Measurements from ENCODE around the gene RAB5IF.
A peak's percentile ranks its signal among the peaks of the same experiment; 100 is the strongest.
"Not testable (repeated sequence)": the region's sequence is repeated elsewhere in the genome, so short reads cannot be mapped to it uniquely, and the experiment has no call there.

Gene RAB5IF

DNA sequence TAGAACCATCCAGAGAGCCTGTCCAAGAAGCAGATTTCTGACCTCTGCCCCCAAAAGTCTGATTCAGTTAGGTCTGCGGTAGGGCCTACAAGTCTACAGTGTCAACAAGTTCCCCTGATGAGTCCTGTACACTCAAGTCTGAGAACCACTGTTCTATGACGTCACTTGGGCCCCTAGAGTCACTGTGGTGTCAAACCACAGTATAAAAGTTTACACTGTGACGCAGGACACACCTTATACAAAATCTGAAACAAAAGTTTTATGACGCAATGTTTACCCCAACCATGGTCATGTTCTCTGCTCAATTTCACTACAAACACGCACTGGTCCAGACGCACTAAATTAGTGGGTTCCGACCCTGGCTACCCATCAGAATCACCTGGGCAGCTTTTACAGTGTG is 22.5 kb downstream of the RAB5IF start:
- DNase-seq (ENCODE audit: extremely low read depth in 1 of 2, low read depth in 1 of 2) = no peak

GRCh38 chr20:36629719-36630681 is 24.4 kb downstream of the RAB5IF start:
- DNase-seq (ENCODE audit: extremely low read depth in 1 of 2, low read depth in 1 of 2) = peak in 1 of 2 donors; percentile 28

DNA sequence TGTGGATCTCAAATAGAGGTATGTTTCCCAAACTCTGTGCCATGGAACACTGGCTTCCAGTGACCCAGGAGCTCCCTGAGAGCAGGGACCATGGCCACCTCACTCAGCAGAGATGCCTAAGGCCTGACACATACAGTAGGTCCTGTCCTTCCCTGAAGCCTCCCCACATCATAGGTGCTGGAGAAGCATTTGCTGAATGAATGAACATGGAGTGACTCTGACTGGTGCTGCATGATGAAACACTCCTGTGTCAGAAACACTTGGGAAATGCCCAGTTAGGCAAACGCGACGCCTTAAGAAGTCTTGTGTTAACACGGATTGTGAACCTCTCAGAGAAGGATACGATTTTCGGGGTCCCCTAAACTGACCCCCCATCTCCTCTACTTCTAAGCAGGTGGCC is 26.1 kb downstream of the RAB5IF start:
- DNase-seq (ENCODE audit: extremely low read depth in 1 of 2, low read depth in 1 of 2) = no peak

DNA sequence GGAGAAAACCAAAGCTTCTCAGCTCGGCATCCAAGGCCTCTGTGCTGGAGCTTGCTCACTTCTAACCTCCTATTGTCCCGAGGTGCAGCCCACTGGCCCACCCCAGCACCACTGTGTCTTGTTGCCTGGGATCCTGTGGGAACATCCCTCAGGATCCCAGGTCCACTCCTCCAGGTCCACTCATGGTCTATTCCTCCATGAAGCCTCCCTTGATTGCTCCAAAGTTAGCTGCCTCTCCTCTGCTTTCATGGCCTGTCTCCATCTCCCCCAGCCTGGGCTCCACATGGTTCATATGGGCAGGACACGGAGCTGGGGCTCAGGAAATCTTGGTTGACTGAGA is 26.5 kb downstream of the RAB5IF start:
- no peak for DNase-seq (ENCODE audit: extremely low read depth in 1 of 2, low read depth in 1 of 2)

DNA sequence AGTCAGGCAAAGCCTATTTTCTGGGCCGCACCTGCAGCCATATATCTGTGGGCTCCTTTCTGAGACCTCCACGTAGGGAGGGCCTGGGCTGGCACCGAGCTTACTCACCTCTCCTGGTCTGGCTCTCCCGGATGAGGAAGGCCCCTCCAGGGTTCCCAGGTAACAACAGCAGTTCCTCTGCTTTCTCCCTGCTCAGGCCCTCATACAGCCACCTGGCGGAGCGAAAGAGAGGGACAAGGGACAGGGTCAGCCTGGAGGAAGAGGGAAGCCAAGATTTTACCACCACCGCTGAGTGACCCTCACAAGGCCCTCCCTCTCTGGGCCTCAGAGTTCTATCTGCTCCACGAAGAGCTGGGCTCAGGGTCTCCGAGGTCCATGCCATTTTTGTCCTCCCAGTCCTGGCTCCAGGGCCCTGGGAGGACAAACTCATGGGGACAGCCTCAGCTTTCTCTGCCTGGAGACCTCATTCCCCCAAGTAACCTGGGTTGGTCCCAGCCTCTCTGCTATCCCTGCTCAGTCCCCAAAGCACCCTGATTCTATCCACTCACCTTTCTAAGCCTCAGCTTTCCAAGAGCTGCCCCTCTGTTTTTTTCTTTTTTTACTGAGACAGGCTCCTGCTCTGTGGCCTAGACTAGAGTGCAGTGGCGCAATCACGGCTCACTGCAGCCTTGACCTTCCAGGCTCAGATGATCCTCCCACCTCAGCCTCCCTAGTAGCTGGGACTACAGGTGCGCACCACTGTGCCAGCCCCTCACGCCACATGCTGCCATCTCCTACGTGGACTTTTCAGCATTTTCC is 27.1 kb downstream of the RAB5IF start:
- no peak for DNase-seq (ENCODE audit: extremely low read depth in 1 of 2, low read depth in 1 of 2)

- no peak for DNase-seq (ENCODE audit: extremely low read depth in 1 of 2, low read depth in 1 of 2)
These were observed 27.8 kb downstream of the RAB5IF start for GRCh38 chr20:36633285-36633772.

DNA sequence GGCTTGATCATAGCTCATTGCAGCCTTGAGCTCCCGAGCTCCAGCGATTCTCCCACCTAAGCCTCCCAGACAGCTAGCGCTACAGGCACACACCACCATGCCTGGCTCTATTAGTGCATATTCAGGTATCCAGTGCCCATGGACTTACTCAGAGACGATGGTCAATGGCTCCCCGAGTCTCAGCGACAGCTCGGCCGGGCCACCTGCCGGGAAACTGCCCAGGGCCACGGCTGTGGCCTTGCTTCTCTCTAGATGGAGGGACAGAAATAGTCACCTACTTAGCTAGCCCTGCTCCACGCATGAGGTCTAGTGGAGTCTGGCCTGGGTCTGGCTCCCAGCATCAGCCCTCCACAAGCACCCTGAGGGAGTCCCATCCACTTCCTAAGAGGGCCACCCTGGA is 28.8 kb downstream of the RAB5IF start:
- no peak for DNase-seq (ENCODE audit: extremely low read depth in 1 of 2, low read depth in 1 of 2)

DNA sequence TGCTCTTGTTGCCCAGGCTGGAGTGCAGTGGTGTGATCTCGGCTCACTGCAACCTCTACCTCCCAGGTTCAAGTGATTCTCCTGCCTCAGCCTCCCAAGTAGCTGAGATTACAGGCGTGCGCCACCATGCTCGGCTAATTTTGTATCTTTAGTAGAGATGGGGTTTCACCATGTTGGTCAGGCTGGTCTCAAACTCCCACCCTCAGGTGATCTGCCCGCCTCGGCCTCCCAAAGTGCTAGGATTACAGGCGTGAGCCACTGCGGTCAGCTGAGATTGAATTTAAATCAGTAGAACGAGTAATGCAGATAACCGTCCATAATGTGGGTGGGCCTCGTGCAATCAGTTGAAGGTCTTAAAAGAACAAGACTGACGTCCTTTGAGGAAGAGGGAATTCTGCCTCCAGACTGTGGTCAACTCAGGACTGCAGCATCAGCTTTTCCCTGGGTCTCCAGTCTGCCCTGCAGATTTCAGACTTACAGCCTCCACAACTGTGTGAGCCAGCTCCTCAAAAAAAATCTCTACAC is 33.4 kb downstream of the RAB5IF start:
- DNase-seq (ENCODE audit: extremely low read depth in 1 of 2, low read depth in 1 of 2) = not testable (repeated sequence)

DNA sequence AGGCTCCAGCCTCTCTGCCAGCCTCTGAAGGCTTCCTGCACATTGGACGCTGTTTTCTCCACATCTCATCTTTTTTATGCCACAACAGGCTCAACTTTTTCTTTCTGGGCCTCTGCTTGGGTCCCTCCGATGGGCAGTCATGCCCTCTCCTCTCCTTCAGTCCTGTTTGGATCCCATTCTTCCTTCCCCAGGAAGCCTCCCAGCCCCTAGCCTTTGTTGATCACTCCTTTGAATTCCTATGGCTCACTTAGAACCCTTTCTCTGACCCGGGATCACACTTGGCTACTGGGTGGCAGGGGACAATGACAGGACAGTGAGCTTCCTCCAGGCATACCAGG is 35.9 kb downstream of the RAB5IF start:
- no peak for DNase-seq (ENCODE audit: extremely low read depth in 1 of 2, low read depth in 1 of 2)

DNA sequence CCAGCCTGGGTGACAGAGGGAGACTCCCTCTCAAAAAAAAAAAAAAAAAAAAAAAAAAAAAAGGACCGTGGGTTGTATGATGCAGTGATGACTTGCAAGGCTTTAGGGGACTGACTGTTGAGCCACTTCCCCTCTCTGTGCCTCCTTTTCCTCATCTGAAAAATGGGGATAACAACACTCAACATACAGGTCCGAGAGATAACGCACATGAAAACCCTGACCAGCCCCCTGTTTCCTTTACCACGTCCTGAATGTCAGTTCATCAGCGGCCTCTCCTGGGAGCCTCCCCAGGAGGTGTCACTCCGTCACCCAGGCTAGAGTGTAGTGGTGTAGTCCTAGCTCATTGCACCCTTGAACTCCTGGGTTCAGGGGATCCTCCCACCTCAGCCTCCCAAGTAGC is 36.6 kb downstream of the RAB5IF start:
- DNase-seq (ENCODE audit: extremely low read depth in 1 of 2, low read depth in 1 of 2) = no peak

DNA sequence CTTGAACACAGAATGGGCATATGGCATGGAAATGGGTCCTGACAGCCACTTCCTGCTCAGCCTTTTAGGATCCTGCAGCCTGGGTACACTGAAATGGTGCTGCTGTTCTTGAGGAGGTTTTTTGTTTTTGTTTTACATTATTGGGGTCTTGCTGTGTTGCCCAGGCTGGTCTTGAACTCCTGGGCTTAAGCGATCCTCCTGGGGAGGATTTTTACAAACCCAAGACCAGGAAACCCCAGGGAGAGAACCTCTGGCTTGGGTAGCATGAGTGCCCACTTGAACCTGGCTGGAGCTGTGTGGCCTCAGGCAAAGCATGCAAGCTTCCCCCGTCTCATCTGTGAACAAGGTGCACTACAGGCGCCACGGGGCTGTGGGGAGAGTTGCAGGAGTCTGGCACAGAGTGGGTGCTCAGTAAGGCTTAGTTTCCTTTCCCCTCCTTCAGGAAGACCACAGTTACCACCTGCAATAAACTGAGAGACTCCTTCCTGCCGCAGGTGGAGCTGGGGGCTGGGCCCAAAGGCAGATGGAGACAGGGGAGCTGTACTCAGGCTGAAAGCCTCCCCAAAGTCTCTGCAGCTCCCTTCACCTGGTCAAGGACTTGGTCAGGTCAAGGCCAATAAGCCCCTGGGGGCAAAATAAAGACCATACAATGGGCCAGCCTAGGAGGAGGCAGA is 38.6 kb downstream of the RAB5IF start:
- DNase-seq (ENCODE audit: extremely low read depth in 1 of 2, low read depth in 1 of 2) = peak in 1 of 2 donors; percentile 37

GRCh38 chr20:36644706-36645095 is 39.1 kb downstream of the RAB5IF start:
- peak in 1 of 2 donors; percentile 13 for DNase-seq (ENCODE audit: extremely low read depth in 1 of 2, low read depth in 1 of 2)

DNA sequence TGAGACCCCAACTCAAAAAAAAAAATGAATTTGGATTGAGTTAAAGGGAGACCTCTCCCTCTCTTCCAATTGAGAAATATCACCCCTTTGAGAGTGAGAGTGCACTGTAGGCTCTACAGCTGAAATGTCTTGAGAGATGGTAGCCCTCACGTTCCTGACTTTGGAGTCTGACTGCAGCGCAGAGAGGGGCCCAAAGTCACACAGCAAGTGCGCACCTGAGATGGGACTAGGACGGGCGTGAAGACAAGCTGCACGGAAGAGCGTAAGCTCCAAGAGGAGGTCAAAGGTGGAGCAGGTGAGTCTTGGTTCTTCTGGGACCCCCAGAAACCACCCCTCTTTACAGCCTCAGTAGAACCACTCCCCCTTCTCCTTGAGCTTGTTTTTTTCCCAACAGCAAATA is 39.8 kb downstream of the RAB5IF start:
- DNase-seq (ENCODE audit: extremely low read depth in 1 of 2, low read depth in 1 of 2) = no peak

- DNase-seq (ENCODE audit: extremely low read depth in 1 of 2, low read depth in 1 of 2) = peak; percentile 39 to 43
These were observed 40.4 kb downstream of the RAB5IF start, which contains the start of gene SLA2 for GRCh38 chr20:36645998-36646397. SLA2 (minus strand) TSS chr20:36646196; CDS start chr20:36641335, 4,861 bp downstream.

- DNase-seq (ENCODE audit: extremely low read depth in 1 of 2, low read depth in 1 of 2) = no peak
These were observed 41.1 kb downstream of the RAB5IF start for GRCh38 chr20:36646678-36647077.

DNA sequence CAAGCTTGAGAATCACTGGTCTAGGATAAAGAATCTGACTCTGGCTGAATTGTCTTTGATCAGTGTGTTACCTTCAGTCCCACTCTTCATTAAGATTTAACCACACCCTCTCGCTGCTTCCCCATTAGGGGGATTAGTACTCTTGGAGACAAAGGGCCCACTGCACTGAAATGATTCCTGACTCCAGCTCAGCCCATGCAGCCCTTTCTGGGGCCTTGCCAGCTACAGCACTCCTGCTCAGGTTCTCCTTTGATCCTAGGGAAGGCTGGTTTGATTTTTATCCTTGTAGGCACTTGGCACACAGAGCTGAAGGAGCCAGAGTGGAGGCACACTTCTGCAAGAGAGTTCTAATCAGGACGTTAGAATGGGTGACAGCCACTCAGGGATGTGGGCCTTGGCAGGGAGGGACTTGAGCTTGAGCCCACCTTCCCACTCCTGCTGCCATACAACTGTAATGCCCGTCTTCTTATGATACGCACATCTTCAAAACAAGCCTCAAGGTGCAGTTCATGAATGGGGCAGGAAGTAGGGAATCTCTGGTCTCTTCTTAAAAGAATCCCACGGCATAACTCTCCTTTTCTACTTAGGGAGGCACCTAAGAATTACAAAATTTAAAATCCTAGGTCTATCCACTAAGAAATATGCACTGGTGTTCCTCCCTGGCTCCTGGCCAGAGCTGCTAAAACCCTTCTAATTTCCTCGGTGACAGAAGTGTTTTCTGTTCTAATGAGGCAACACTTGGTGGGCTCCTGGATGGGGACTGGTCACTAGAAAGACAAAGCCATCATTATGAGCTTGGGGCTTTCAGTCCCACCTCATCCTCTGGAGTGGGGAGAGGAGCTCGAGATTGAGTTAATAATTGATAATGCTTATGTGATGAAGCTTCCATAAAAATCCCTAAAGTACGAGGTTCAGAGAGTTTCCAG is 41.9 kb downstream of the RAB5IF start:
- no peak for DNase-seq (ENCODE audit: extremely low read depth in 1 of 2, low read depth in 1 of 2)

GRCh38 chr20:36653456-36653855 is 47.9 kb downstream of the RAB5IF start:
- DNase-seq (ENCODE audit: extremely low read depth in 1 of 2, low read depth in 1 of 2) = no peak

DNA sequence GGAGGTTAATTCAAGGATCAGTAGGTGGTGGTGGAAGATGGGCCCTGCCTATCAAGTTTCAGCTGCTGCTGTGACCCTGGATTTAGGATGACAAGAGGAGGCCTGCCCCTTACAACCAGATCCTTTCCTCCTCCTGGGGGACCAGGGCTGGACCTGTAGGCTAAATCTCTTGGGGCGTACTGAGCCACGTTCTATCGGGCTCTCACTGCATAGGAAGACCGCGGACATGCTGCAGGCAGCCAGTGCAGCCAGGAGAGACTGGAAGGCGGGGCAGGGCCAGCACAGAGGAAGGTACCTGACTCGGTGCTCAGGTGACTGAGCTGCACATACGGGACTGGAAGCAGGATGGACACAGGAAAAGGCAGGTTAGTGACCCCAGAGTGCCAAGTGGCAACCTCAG is 48.9 kb downstream of the RAB5IF start:
- no peak for DNase-seq (ENCODE audit: extremely low read depth in 1 of 2, low read depth in 1 of 2)

DNA sequence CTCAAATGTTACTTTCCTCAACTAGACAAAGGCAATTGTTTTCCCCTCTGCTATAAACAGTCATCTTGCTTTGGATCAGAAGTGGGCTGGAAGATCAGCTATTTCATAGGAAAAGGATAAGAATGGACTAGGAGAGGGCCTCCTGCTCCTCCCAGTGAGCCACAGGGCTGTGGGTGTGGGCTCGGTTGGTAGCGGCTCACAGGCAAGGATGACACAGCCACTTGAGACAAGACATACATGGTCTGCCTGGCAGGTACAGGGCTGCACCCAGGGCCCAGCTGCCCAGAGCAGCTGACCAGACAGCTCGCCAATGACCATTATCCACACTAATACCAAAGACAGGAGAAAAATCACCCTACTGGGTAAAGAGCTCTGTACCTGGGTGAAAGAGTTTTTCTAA is 49.4 kb downstream of the RAB5IF start:
- no peak for DNase-seq (ENCODE audit: extremely low read depth in 1 of 2, low read depth in 1 of 2)

GRCh38 chr20:36656733-36657132 is 51.2 kb downstream of the RAB5IF start:
- no peak for DNase-seq (ENCODE audit: extremely low read depth in 1 of 2, low read depth in 1 of 2)
